HG03565 (cell line): ENCODE measurements around the gene RPL37.
A peak's percentile ranks its signal among the peaks of the same experiment; 100 is the strongest.
"Not testable (repeated sequence)": the region's sequence is repeated elsewhere in the genome, so short reads cannot be mapped to it uniquely, and the experiment has no call there.

Experiments
- ATAC-seq: cut with Tn5 transposase; IDR thresholded peaks from one replicate; pipeline ENCODE4 v1.9.1; 2021; ENCODE audit warnings: mild to moderate bottlenecking, moderate library complexity; ENCODE audit not compliant: unreplicated experiment

The RPL37 gene

GRCh38 chr5:40834849-40835787, at the start of gene RPL37:
TSS of gene RPL37 (minus strand) at chr5:40835222. CDS start at chr5:40835185, 37 bp downstream.
- ATAC-seq = peak; percentile 97

GRCh38 chr5:40883051-40883450, 48.0 kb upstream of the RPL37 start:
- ATAC-seq = not testable (repeated sequence)

GRCh38 chr5:40882291-40882690, 47.3 kb upstream of the RPL37 start:
- ATAC-seq = no peak

GRCh38 chr5:40879163-40879942, 44.3 kb upstream of the RPL37 start:
- peak; percentile 59 for ATAC-seq

- no peak for ATAC-seq
Observed at GRCh38 chr5:40877371-40877988, 42.5 kb upstream of the RPL37 start.

GRCh38 chr5:40875958-40876357, 40.9 kb upstream of the RPL37 start:
- ATAC-seq = no peak

GRCh38 chr5:40873286-40873880, 38.4 kb upstream of the RPL37 start:
- no peak for ATAC-seq

- ATAC-seq = not testable (repeated sequence)
Observed at GRCh38 chr5:40872253-40872652, 37.2 kb upstream of the RPL37 start.

- no peak for ATAC-seq
Observed at GRCh38 chr5:40871177-40871576, 36.2 kb upstream of the RPL37 start.

- no peak for ATAC-seq
Observed at GRCh38 chr5:40869384-40869783, 34.4 kb upstream of the RPL37 start.

- ATAC-seq = no peak
Observed at GRCh38 chr5:40866844-40867243, 31.8 kb upstream of the RPL37 start.

GRCh38 chr5:40865004-40865403, 30.0 kb upstream of the RPL37 start:
- not testable (repeated sequence) for ATAC-seq

- no peak for ATAC-seq
Observed at GRCh38 chr5:40860711-40861110, 25.7 kb upstream of the RPL37 start.

- no peak for ATAC-seq
Observed at GRCh38 chr5:40853632-40854192, 18.7 kb upstream of the RPL37 start.

GRCh38 chr5:40847525-40847924, 12.5 kb upstream of the RPL37 start:
- no peak for ATAC-seq

- ATAC-seq = no peak
Observed at GRCh38 chr5:40846371-40846770, 11.3 kb upstream of the RPL37 start.

GRCh38 chr5:40844565-40844964, 9.5 kb upstream of the RPL37 start:
- no peak for ATAC-seq

- ATAC-seq = no peak
Observed at GRCh38 chr5:40842351-40842750, 7.3 kb upstream of the RPL37 start.

- peak; percentile 36 for ATAC-seq
Observed at GRCh38 chr5:40841068-40841805, 6.2 kb upstream of the RPL37 start, which contains the start of gene CARD6. TSS of gene CARD6 (plus strand) at chr5:40841367. CDS start at chr5:40841383, 16 bp downstream.

GRCh38 chr5:40838086-40838485, 3.1 kb upstream of the RPL37 start:
- ATAC-seq = no peak
